Endometrial microvascular endothelial cells (primary cell): Measurements from ENCODE around the gene SUPT5H. TPM values are rescaled to one million over a fixed set of nuclear protein-coding genes. Genes with fewer than 3 reads are reported as not detected.
"Not testable (repeated sequence)": the region's sequence is repeated elsewhere in the genome, so short reads cannot be mapped to it uniquely, and the experiment has no call there.

Source experiments
- in situ Hi-C: cut with HindIII; loops from 2 replicates; pipeline ENCODE4 v1.10.0; 2017; ENCODE audit warnings: low sequenced_read_pairs, low pct_unique_long_range_greater_than_20kb; ENCODE audit errors: inconsistent ontology term
- total RNA-seq: library from RNA; depleted of rRNA; stranded (reverse); fragments of >200 nt; gene quantifications from one replicate; pipeline ENCODE4 v1.2.3, GENCODE V29; 2015; ENCODE audit errors: inconsistent ontology term

Gene SUPT5H
- total RNA-seq, 1 donor from 2014 or later, result 64.7 TPM

- in situ Hi-C loops, result no loop called here
Measured at GRCh38 chr19:39448271-39448670, 2.9 kb downstream of the SUPT5H start.

- in situ Hi-C loops, result no loop called here
Measured at GRCh38 chr19:39449116-39449797, 3.9 kb downstream of the SUPT5H start.

DNA sequence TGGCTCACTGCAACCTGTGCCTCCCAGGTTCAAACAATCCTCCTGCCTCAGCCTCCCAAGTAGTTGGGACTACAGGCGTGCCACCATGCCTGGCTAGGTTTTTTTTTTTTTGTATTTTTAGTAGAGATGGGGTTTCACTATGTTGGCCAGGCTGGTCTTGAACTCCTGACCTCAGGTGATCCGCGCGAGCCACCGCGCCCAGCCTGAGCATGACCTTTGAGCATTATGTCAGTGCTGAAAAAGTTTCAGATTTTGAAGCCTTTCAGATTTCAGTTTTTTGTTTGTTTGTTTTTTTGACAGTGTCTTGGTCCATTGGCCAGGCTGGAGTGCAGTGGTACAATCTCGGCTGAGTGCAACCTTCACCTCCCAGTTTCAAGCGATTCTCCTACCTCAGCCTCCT lies 5.9 kb downstream of the SUPT5H start:
- in situ Hi-C loops, result not testable (repeated sequence)

- in situ Hi-C loops, result no loop called here
Measured at GRCh38 chr19:39463403-39463802, 18.0 kb downstream of the SUPT5H start.

- in situ Hi-C loops, result no loop called here
Measured at GRCh38 chr19:39465956-39466747, 20.8 kb downstream of the SUPT5H start.

- in situ Hi-C loops, result no loop called here
Measured at GRCh38 chr19:39467941-39468340, 22.6 kb downstream of the SUPT5H start.

DNA sequence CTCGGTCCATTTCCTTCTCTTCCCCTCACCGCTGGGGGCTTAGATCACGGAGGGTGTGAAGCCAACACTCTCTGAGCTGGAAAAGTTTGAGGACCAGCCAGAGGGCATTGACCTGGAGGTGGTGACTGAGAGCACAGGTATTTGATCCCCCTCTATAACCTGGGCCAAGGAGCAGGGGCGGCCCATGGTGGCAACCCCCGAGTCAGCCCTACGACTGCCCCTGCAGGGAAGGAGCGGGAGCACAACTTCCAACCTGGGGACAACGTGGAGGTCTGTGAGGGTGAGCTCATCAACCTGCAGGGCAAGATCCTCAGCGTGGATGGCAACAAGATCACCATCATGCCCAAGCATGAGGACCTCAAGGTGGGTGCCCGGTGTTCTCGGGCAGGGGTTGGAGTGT lies 23.7 kb downstream of the SUPT5H start:
- in situ Hi-C loops, result no loop called here

DNA sequence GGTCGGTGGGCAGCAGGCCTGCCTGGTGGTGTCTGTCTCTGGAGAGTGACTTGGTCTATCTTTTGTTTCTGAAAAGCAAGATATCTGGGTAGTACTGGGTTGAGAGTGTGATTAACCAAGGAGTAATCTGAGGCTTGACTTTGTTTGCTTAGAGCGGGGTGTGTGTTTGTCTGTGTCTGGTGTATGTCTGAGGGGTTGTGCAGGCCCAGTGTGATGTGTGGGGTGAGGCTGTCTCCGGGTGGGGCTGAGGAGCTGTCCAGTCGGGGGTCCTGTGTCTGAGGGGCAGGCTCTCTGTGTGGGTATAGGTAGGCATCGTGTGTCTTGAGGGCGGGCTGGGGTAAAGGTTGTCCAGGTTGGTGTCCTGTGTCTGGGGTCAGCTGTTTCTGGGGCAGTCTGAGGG lies 24.2 kb downstream of the SUPT5H start:
- in situ Hi-C loops, result no loop called here

DNA sequence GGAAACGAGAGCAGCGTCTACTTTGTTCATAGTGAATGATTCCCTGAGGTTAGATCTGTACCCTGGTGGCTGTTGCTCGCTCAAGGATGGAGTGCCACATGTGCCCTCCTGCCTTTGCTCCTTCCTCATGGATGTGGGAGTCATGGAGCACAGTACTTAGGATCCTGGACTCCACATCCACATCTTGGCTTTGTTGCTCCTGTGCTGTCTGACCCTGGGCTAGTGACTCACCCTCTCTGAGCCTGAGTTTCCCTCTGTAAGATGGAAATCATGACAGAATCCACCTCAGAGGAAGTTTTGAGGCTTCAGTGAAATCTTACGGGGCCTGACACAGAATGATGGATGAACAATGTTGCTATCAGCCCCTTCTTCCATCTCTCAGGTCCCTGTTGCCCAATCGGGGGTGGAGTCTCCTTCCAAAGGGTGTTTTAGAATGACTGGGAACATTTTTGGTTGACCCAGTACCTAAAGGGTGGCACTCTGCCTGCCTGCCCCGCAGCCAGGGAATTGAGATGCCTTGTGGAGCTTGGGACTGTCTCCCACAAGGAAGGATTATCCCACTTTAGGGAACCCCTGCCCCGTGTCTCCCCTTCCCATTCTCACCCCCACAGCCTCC lies 25.4 kb downstream of the SUPT5H start:
- in situ Hi-C loops, result no loop called here

GRCh38 chr19:39471756-39472536 lies 26.6 kb downstream of the SUPT5H start:
- in situ Hi-C loops, result no loop called here

DNA sequence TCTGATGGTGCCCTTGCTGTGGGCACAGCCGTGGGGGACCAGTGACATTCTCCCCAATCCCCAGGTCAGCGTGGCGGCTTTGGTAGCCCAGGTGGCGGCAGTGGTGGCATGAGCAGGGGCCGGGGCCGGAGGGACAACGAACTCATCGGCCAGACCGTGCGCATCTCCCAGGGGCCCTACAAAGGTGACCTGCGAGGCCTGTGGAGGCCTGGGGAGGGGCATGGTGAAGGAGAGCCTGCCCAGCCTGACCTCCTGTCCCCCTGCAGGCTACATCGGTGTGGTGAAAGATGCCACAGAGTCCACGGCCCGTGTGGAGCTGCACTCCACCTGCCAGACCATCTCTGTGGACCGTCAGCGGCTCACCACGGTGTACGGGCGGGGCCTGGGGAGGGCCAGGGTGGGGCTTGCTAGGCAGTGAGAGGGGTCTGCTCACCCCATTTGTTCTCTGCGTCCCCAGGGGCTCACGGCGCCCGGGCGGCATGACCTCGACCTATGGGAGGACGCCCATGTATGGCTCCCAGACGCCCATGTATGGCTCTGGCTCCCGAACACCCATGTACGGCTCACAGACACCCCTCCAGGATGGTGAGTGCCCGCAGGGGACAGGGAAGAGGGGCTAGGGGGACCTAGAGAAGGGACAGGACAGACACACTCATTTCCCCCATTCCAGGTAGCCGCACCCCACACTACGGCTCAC lies 27.5 kb downstream of the SUPT5H start:
- in situ Hi-C loops, result no loop called here

DNA sequence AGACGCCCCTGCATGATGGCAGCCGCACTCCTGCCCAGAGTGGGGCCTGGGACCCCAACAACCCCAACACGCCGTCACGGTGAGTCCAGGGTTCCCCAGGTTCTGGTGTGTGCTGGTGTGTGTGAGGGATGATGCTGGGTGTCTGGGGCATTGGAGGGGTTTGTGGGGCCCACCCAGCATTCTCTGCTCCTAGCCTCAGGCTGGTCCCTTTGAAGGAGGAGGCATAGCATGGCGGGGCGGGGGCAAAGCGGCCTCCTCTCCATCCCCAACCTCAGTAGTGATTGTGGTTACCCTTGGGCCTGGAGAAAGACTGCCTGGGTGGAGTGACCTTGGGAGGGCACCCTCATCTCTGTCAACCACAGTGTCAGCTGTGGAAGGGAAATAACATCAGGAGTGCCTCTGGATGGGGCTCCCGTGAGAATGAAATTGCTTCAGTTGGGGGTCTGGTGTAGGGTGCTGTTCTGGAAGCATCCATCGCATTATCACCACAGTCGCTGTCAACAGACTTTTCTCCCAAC lies 28.1 kb downstream of the SUPT5H start:
- in situ Hi-C loops, result no loop called here

- in situ Hi-C loops, result no loop called here
Measured at GRCh38 chr19:39474139-39474620, 28.8 kb downstream of the SUPT5H start.

DNA sequence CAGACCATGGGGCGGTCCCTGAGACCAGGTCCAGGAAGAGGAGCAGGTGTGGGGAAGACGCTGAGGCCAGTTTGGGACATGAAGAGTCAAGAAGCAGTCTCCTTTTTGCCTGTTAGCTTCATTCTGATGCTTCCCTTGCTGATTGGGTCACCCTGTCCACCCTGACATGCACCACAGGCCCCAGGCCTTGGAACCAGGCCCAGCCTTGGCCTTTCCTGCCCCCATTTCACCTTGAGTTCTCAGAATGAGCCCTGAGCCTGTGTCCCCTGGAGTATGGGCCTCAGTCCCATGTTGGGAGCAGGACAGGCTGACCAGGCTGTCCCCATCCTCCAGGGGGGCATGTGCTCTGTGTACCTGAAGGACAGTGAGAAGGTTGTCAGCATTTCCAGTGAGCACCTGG lies 30.4 kb downstream of the SUPT5H start:
- in situ Hi-C loops, result no loop called here

DNA sequence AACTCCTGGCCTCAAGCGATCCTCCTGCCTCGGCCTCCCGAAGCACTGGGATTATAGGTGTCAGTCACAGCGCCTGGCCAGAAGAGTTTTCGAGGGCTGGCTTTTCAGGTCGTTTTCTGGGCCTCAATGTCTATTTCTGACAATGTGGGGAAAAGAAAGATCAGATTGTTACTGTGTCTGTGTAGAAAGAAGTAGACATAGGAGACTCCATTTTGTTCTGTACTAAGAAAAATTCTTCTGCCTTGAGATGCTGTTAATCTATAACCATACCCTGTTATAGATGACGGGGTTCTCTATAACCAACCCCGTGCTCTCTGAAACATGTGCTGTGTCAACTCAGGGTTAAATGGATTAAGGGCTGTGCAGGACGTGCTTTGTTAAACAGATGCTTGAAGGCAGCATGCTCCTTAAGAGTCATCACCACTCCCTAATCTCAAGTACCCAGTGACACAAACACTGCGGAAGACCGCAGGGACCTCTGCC lies 34.0 kb downstream of the SUPT5H start:
- in situ Hi-C loops, result not testable (repeated sequence)

GRCh38 chr19:39479916-39480315 lies 34.5 kb downstream of the SUPT5H start:
- in situ Hi-C loops, result no loop called here

DNA sequence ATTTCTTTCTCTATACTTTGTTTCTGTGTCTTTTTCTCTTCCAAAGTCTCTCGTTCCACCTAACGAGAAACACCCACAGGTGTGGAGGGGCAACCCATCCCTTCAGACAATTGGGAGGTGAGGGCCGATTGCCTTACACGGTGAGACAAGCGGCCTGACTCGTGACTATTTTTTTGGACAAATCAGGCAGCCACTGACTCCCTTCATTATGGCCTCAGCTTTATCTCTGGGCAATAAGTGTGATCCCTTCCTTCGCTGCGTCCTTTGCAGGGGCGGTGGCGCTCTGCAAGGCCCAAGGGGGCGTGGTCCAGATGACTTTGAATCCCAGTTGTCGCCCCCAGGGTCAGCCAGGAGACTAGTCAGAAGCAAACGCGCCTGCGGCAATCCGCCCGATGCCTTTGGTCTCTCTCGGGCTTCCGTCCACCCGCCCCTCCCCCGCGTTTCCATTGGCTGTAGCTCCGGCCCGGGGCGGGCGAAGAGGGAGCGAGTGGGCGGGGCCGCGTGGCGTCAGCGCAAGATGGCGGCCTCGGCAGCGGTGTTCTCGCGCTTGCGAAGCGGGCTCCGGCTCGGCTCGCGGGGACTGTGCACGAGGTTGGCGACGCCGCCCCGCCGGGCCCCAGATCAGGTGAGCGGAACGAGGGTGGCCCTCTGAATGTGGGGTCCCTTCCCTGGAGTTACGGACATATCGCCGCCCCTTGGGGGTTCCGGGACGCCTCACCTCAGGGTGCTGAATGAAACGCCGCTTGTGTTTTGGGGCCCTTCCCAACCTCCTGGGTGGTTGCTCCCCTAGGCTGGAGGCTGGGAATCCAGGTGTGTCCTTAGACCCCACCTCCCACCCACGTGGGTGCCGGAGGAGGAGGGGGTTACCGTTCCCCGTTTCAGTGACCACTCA lies 35.2 kb downstream of the SUPT5H start, which contains the start of gene TIMM50:
TSS of gene TIMM50 (plus strand) at position 502 of the 892 bp plus-strand sequence. CDS start at position 518, 16 bp downstream.
- in situ Hi-C loops, result no loop called here
